Dendritic cell treated with granulocyte-macrophage colony-stimulating factor and Interleukin-4, amounts not matched to agents 40 ng/mL and 50 ng/mL, for 4 days (primary cell): ENCODE data around the gene STAMBPL1.
A peak's percentile ranks its signal among the peaks of the same experiment; 100 is the strongest.

Experiments
- H3K27ac Mint-ChIP-seq: one replicate; pipeline ENCODE4 v1.8.0; 2022; ENCODE audit warnings: mild to moderate bottlenecking, mixed read lengths
- H3K27me3 Mint-ChIP-seq: one replicate; pipeline ENCODE4 v1.8.0; 2022; ENCODE audit warnings: mild to moderate bottlenecking, mixed read lengths
- H3K36me3 Mint-ChIP-seq: one replicate; pipeline ENCODE4 v1.8.0; 2022; ENCODE audit warnings: low read depth, mixed read lengths
- H3K4me1 Mint-ChIP-seq: one replicate; pipeline ENCODE4 v1.8.0; 2022; ENCODE audit warnings: low read depth, mixed read lengths
- H3K4me3 Mint-ChIP-seq: one replicate; pipeline ENCODE4 v1.8.0; 2022; ENCODE audit warnings: mild to moderate bottlenecking, moderate library complexity, mixed read lengths
- H3K9me3 Mint-ChIP-seq: one replicate; pipeline ENCODE4 v1.8.0; 2022; ENCODE audit warnings: mixed read lengths
- intact Hi-C: fragments of 100-400 bp; cut with micrococcal nuclease; formaldehyde crosslinking; loops from one replicate; pipeline ENCODE4 v1.15.0; 2022

Gene STAMBPL1

DNA sequence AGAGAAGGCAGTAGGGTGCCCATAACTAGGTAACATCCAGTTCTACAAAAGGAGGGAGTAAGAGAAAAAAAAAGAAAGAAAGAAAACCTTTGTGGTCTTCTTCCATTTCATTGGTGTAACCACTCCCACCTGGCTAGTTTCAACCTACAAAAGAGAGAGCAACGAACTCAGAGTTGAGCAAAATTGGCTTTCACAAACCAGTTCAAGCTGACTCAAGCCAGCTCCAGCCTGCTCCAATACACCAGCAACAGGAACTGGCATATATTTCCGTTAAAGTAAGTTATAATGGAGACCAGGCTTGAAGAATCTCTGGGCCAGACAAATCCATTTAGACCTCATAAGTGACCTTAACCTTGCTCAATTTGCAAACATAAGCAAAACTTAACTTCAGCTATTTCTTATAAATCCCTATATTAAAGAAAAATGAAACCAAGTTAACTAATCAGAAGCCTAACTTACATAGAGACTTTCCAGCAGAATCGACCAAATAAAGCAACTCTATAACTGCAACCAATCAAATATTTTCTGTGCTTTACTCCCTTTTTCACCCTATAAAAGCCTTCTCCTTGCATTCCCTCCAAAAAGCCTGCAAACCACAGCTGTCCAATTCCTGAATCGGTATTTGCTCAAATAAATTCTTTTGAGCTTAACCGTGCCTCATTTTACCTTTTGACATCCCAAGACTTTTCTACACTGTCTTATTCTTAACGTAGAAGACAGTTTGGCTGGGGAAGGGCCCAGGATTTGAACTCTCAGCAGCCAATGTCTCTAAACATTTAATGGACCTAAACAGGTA, 38.5 kb upstream of the STAMBPL1 start:
- Mint-ChIP-seq H3K27me3 (no peaks in the 10 kb centered on the region), H3K9me3 (no peaks in the 10 kb centered on the region), H3K4me3 (no peak overlapping the region), H3K27ac (peak overlapping the region; percentile 88), H3K4me1 (peaks cover 6% of the 10 kb centered on the region), H3K36me3 (no peaks in the 10 kb centered on the region)
- intact Hi-C loops = loop anchor here (5.0 kb wide), 1 partner anchor 41 kb away; the partner anchor contains the start of gene STAMBPL1

DNA sequence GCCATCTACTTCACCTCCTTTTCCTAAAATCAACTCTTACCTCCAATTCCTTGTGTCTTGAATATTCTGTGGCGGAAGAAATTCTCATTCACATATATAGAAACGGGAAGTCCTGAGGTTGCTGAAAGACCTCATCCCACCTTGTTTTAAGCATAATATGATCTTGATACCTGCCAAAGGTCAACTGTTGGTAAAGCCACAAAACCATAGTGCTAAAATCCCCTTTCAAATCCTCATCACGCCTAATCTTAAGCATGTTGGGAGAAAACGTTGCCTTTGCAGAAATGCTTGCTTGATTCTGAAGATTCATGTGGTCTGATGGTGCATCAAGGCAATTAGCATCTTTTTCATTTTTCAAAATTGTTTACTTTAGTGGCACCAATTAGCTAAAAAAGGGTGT, 36.9 kb upstream of the STAMBPL1 start:
- no peak overlapping the region for H3K4me3 Mint-ChIP-seq
- no peak overlapping the region for H3K27ac Mint-ChIP-seq
- H3K9me3 Mint-ChIP-seq = no peaks in the 10 kb centered on the region
- H3K36me3 Mint-ChIP-seq = no peaks in the 10 kb centered on the region
- intact Hi-C loops = loop anchor here (5.0 kb wide), 1 partner anchor 39 kb away; the partner anchor contains the start of gene STAMBPL1
- peaks cover 16% of the 10 kb centered on the region for H3K4me1 Mint-ChIP-seq
- no peaks in the 10 kb centered on the region for H3K27me3 Mint-ChIP-seq

DNA sequence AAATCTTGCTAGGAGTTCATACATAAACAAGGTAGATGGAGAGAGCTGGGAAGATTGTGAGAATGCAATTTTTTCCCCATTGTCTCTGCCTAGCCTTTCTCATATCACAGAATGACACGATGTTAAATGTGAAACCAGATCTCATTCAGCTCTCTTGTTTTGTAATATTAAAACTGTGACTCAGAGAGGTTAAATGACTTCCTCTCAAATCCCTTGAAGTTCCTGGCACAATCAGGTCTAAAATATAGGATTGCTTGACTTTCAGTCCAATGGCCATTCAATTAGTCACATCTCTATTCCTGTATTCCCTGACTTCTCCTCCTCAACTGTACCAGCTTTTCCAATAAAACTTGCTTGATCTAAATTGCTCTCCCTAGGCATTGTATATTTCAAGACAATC, 31.5 kb upstream of the STAMBPL1 start:
- H3K36me3 Mint-ChIP-seq = no peaks in the 10 kb centered on the region
- H3K27ac Mint-ChIP-seq = peak overlapping the region; percentile 55
- intact Hi-C loops = no loop called here
- H3K4me3 Mint-ChIP-seq = peak overlapping the region; percentile 40
- no peaks in the 10 kb centered on the region for H3K9me3 Mint-ChIP-seq
- H3K4me1 Mint-ChIP-seq = peaks cover 42% of the 10 kb centered on the region
- no peaks in the 10 kb centered on the region for H3K27me3 Mint-ChIP-seq

DNA sequence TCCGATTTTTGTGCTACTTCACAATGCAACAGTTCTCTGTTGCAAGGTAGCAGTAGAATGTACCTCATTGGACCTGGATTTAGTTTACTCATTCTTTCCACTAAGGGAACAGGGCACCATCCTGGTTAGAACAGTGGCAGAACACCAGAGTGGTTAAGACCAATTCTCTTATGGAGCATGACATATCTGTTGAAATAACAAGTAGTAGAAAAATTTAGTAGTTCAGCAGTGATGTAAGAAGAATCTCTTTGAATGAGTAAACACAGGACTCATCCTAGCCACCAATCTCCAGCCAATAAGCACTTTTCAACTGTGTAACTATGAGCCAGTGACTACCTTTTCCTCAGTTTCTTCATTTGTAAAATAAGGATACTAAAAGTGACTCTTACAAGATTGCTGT, 30.8 kb upstream of the STAMBPL1 start:
- Mint-ChIP-seq H3K4me1 (peaks cover 48% of the 10 kb centered on the region), H3K4me3 (no peak overlapping the region), H3K27me3 (no peaks in the 10 kb centered on the region), H3K36me3 (no peaks in the 10 kb centered on the region), H3K9me3 (no peaks in the 10 kb centered on the region), H3K27ac (peak overlapping the region; percentile 55)
- intact Hi-C loops = no loop called here

DNA sequence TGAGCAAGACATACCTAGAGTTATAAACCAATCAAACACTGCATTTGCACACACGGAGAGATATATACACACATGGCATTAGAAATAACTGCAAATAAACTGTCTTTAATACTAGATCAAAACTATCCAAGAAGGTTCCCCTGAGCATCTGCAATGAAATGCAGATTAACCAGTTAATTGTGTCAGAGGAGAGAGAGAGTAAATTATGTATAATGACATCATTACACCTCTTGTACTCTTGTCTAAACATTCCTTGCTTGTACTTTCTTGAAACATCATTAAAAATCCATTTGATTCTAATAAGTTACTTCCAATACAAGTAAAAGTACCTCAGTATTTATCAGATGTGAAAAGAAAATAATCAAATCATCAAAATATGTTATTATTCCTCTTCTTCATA, 29.3 kb upstream of the STAMBPL1 start:
- Mint-ChIP-seq H3K9me3 (no peaks in the 10 kb centered on the region), H3K27ac (no peak overlapping the region), H3K4me3 (no peak overlapping the region), H3K4me1 (peaks cover 62% of the 10 kb centered on the region), H3K27me3 (no peaks in the 10 kb centered on the region), H3K36me3 (no peaks in the 10 kb centered on the region)
- intact Hi-C loops = no loop called here

DNA sequence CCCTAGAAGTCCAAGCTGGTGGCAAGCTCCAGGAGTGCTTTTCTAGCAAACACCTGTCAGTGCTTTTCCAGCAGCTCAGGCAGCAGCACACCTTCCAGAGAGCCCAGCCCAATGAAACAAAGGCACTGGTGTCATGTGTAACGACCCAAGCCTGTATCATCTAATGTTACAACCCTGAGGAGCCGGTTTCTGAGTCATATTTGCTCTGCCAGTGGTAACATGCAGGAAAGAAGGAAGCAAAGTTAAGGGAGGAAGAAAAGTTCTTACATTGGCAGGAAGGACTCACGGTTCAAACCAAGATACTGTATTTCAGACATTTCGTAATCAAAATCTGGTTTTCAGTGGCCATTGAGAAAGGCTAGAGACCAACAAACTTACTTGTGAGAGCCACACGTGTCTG, 28.3 kb upstream of the STAMBPL1 start, which contains the start of gene ANKRD22:
Gene ANKRD22 (minus strand): TSS at position 139 of the 400 bp plus-strand sequence. CDS start 237 bp downstream, outside the sequence.
- H3K9me3 Mint-ChIP-seq = no peaks in the 10 kb centered on the region
- peak within 1 kb of the TSS; percentile 74 for H3K27ac Mint-ChIP-seq
- intact Hi-C loops = no loop called here
- peaks cover 69% of the 10 kb centered on the region for H3K4me1 Mint-ChIP-seq
- peak within 1 kb of the TSS; percentile 55 for H3K4me3 Mint-ChIP-seq
- no peaks in the 10 kb centered on the region for H3K36me3 Mint-ChIP-seq
- no peaks in the 10 kb centered on the region for H3K27me3 Mint-ChIP-seq

DNA sequence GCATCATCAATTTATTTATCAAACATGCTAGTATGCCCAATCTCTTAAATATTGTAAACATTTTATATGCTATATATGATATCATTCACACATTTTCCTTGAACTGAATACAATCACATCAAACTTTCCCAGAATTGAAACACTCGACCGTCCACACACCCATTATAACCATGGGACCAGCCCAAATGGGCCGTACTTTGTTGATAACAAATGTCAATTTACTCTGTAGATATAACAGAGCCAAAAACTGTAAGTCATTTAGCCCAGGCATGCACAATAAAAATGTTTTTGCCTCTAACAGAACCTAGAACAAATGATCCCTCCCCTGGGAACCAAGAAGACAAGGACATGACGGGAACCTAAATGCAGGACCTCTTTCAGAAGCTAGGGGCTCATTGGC, 27.7 kb upstream of the STAMBPL1 start:
- Mint-ChIP-seq H3K9me3 (no peaks in the 10 kb centered on the region), H3K4me3 (no peak overlapping the region), H3K36me3 (no peaks in the 10 kb centered on the region), H3K27me3 (no peaks in the 10 kb centered on the region), H3K27ac (peak overlapping the region; percentile 74), H3K4me1 (peaks cover 68% of the 10 kb centered on the region)
- intact Hi-C loops = no loop called here

DNA sequence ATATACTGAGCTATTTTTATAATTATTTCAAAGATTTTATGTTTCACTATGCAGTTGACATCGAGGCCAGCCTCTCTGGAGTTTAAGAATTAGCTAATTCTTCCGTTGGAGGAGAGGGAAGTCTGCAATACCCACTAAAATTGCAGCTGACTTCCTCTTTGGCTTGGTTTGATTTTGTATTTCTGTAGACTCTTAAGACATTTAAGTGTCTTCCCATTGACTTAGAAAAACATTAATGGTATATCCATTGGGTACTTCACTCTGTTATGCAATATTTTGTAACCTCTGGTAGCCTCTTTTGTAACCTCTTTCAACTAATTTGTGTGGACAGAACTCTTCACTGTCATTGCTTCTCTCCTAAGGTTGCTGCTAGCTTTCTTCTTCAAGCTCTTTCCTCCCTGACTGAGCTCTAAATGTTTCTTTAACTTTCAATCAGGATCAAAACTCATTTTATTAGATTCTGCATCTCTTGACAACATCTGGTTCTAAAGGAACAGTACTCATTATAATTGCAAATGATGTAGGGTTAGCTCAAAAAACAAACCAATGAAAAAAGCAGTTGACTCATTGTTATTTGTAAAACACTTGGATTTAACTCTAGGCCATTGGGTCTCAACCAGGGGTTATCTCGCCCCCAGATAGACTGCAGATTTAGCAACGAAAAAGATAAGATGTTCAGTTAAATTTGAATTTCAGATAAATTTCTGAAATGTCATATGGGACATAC, 26.7 kb upstream of the STAMBPL1 start:
- H3K27ac Mint-ChIP-seq = peak overlapping the region; percentile 74
- no peaks in the 10 kb centered on the region for H3K27me3 Mint-ChIP-seq
- H3K4me3 Mint-ChIP-seq = no peak overlapping the region
- intact Hi-C loops = no loop called here
- no peaks in the 10 kb centered on the region for H3K9me3 Mint-ChIP-seq
- no peaks in the 10 kb centered on the region for H3K36me3 Mint-ChIP-seq
- H3K4me1 Mint-ChIP-seq = peaks cover 60% of the 10 kb centered on the region

DNA sequence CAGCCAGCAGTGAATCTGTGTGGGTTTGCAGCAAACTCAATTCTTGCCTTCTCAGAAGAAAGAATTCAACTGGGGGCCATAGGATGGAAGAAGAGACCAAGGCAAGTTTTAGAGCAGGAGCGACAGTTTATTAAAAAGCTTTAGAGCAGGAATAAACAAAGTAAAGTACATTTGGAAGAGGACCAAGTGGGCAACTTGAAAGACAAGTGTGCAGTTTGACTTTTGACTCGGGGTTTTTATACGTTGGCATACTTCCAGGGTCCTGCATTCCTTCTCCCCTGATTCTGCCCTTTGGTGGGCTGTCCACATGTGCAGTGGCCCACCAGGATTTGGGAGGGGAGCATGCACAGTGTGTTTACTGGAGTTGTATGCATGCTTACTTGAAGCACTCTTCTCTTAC, 25.4 kb upstream of the STAMBPL1 start:
- intact Hi-C loops = no loop called here
- peak overlapping the region; percentile 74 for H3K27ac Mint-ChIP-seq
- no peaks in the 10 kb centered on the region for H3K36me3 Mint-ChIP-seq
- no peak overlapping the region for H3K4me3 Mint-ChIP-seq
- peaks cover 56% of the 10 kb centered on the region for H3K4me1 Mint-ChIP-seq
- no peaks in the 10 kb centered on the region for H3K27me3 Mint-ChIP-seq
- H3K9me3 Mint-ChIP-seq = no peaks in the 10 kb centered on the region

DNA sequence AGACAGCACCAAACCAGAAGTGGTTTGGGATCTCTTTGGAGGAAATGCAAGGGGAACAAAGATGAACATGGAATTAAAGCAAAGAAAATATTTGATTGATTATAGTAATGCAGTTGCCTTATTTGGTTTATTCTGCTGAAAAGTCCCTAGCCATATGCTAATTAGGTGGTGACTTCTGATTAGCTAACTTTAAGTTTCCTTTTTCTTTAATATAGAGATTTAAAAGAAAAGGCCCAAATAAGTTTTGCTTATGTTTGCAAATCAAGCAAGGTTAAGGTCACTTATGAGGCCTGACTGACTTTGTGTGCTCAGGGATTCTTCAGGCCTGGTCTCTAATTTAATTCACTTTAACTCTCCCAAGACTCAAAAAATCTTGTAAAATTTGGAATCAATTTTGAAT, 22.2 kb upstream of the STAMBPL1 start:
- Mint-ChIP-seq H3K4me1 (peaks cover 62% of the 10 kb centered on the region), H3K4me3 (no peak overlapping the region), H3K27ac (no peak overlapping the region), H3K27me3 (no peaks in the 10 kb centered on the region), H3K9me3 (no peaks in the 10 kb centered on the region), H3K36me3 (no peaks in the 10 kb centered on the region)
- intact Hi-C loops = no loop called here

DNA sequence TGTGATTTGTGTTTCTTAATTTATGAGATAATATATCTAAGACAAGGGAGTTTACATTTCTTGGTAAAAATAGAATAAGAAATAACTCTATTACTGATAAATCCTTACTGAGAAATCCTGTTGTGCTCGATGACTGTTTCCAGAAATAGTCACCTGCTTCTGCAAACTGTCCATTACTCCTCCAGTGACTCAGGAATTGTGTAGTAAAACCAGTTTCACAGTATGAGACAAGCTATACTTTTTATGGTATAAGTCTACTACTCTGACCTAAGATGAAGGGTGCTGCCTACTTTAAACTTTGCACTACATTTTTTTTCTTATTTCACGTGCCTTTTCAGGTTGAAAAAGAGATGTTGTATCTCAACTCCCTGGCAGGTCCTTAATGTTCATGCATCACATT, 21.6 kb upstream of the STAMBPL1 start:
- no peaks in the 10 kb centered on the region for H3K9me3 Mint-ChIP-seq
- H3K4me1 Mint-ChIP-seq = peaks cover 61% of the 10 kb centered on the region
- H3K36me3 Mint-ChIP-seq = no peaks in the 10 kb centered on the region
- no peaks in the 10 kb centered on the region for H3K27me3 Mint-ChIP-seq
- peak overlapping the region; percentile 61 for H3K27ac Mint-ChIP-seq
- H3K4me3 Mint-ChIP-seq = no peak overlapping the region
- intact Hi-C loops = no loop called here

DNA sequence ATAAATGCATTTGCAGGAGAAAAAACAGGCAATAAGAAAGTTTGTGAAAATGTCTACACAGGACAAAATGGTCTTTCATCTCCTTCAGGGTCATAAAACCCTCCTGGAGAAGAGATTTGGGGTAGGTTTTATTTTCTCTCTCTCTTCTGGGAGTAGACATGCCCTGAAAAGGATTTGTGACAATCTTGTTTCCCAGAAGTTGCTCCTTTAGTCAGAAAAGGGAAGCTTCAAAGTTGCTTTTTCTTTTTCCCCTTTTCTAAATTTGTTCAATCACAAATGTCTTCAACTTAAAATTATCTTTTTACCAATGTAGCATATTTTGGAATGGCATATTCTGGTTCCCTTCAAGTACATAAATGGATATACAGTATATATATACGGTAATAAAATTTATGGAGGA, 19.0 kb upstream of the STAMBPL1 start:
- Mint-ChIP-seq H3K4me3 (peak overlapping the region; percentile 26), H3K27me3 (no peaks in the 10 kb centered on the region), H3K9me3 (no peaks in the 10 kb centered on the region), H3K36me3 (no peaks in the 10 kb centered on the region), H3K4me1 (peaks cover 45% of the 10 kb centered on the region), H3K27ac (peak overlapping the region; percentile 88)
- intact Hi-C loops = no loop called here

DNA sequence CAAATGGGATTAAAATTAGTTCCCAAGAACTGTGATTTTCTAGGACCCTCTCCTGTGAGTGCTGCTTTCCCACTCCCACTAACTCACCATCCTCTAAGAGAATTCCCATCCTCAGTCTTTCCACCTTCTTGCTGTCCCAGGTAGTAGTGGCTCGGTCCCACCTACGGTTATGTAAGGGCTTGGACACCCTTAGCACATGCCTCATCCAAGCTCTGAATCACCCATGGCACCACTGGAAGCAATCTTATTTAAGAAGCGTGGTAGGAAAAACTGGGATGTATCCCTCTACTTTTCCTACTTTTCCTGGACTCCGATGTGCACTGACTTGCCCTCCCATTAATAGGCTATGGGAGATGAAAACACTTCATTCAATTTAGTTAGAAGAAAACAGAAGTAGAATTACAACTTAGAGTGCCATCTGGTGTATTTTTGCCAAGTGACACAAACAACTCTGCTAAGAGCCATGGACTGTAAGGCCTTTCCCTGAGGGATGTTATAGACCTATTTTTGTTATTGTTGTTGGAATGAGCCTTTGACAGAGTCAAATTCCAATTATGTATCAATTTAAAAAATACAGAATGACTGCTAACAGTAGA, 14.7 kb upstream of the STAMBPL1 start:
- H3K4me3 Mint-ChIP-seq = no peak overlapping the region
- H3K27me3 Mint-ChIP-seq = no peaks in the 10 kb centered on the region
- H3K9me3 Mint-ChIP-seq = no peaks in the 10 kb centered on the region
- no peak overlapping the region for H3K27ac Mint-ChIP-seq
- H3K36me3 Mint-ChIP-seq = no peaks in the 10 kb centered on the region
- intact Hi-C loops = loop anchor here (1.0 kb wide), 1 partner anchor 30 kb away; no protein-coding TSS in a partner anchor
- H3K4me1 Mint-ChIP-seq = peaks cover 27% of the 10 kb centered on the region

DNA sequence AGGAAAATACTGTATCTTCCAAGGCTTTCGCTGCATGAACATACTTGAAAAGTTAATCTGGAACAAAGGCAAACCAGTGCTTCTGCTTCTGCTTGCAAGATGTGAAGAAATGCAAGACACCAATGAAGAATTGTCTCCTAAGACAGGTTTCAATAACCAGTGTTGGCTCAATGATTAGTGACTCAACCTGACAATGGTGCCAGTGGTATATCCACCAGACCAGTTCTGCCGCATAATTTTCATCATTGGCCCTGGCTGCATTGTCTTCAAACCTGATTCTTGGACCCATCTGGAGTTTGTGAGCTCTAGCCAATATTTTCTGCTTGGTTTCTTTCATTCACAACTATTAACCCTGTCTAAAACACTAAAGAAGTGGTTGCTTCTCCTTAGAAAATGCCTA, 13.6 kb upstream of the STAMBPL1 start:
- Mint-ChIP-seq H3K27me3 (no peaks in the 10 kb centered on the region), H3K4me1 (peaks cover 19% of the 10 kb centered on the region), H3K9me3 (no peaks in the 10 kb centered on the region), H3K36me3 (no peaks in the 10 kb centered on the region), H3K4me3 (no peak overlapping the region), H3K27ac (no peak overlapping the region)
- intact Hi-C loops = no loop called here
